DOHH2 (cell line): Measurements from ENCODE around the gene POLN.

ENCODE experiments used
- CTCF ChIP-seq: fragments of 200-600 bp; sonication (generic); IDR thresholded peaks from one replicate; pipeline ENCODE4 v1.5.1; 2014; ENCODE audit warnings: antibody characterized with exemption, mild to moderate bottlenecking, low read depth, low read length; ENCODE audit not compliant: poor library complexity, severe bottlenecking
- EZH2phosphoT487 ChIP-seq: fragments of 200-600 bp; sonication (generic); IDR thresholded peaks from 2 replicates; pipeline ENCODE4 v1.6.1; 2017; ENCODE audit warnings: borderline replicate concordance, mild to moderate bottlenecking, antibody characterized with exemption, low read length, moderate library complexity, mixed read lengths

- TF ChIP-seq CTCF (no peak), EZH2phosphoT487 (no peak)
These were observed 116.9 kb downstream of the POLN start for GRCh38 chr4:2125023-2125422.
